Chondrocyte (in vitro differentiated cells): ENCODE measurements around the gene BAG5. TPM values are rescaled to one million over a fixed set of nuclear protein-coding genes. Genes with fewer than 3 reads are reported as not detected.

ENCODE experiments used
- DNase-seq: peaks from one replicate; pipeline ENCODE4 v3.0.0; 2021; ENCODE audit warnings: mixed read lengths, low spot score
- H3K27ac Mint-ChIP-seq: one replicate; pipeline ENCODE4 v1.8.0; 2021; ENCODE audit warnings: mild to moderate bottlenecking, moderate library complexity, mixed read lengths; ENCODE audit not compliant: unreplicated experiment
- H3K27me3 Mint-ChIP-seq: 2 replicates; pipeline ENCODE4 v1.8.0; 2021; ENCODE audit warnings: low read depth, mixed read lengths
- H3K36me3 Mint-ChIP-seq: 2 replicates; pipeline ENCODE4 v1.8.0; 2021; ENCODE audit warnings: low read depth, mixed read lengths
- H3K4me1 Mint-ChIP-seq: 2 replicates; pipeline ENCODE4 v1.8.0; 2021; ENCODE audit warnings: low read depth, mild to moderate bottlenecking, mixed read lengths
- H3K4me3 Mint-ChIP-seq: one replicate; pipeline ENCODE4 v1.8.0; 2021; ENCODE audit warnings: mild to moderate bottlenecking, moderate library complexity, mixed read lengths; ENCODE audit not compliant: unreplicated experiment
- H3K9me3 Mint-ChIP-seq: 2 replicates; pipeline ENCODE4 v1.8.0; 2021; ENCODE audit warnings: low read depth, mixed read lengths
- total RNA-seq: library from RNA; stranded (reverse); gene quantifications from 3 replicates; pipeline ENCODE4 v1.2.1, GENCODE V29; 2021
- TF ChIP-seq, protein P1 (sequence below): fragments of 200-600 bp; sonication (generic); IDR thresholded peaks from 2 replicates; pipeline ENCODE4 v1.5.0; 2021; ENCODE audit warnings: antibody characterized with exemption, mild to moderate bottlenecking, moderate library complexity

The BAG5 gene
- total RNA-seq, 1 donor from 2014 or later = 22.6 TPM

DNA sequence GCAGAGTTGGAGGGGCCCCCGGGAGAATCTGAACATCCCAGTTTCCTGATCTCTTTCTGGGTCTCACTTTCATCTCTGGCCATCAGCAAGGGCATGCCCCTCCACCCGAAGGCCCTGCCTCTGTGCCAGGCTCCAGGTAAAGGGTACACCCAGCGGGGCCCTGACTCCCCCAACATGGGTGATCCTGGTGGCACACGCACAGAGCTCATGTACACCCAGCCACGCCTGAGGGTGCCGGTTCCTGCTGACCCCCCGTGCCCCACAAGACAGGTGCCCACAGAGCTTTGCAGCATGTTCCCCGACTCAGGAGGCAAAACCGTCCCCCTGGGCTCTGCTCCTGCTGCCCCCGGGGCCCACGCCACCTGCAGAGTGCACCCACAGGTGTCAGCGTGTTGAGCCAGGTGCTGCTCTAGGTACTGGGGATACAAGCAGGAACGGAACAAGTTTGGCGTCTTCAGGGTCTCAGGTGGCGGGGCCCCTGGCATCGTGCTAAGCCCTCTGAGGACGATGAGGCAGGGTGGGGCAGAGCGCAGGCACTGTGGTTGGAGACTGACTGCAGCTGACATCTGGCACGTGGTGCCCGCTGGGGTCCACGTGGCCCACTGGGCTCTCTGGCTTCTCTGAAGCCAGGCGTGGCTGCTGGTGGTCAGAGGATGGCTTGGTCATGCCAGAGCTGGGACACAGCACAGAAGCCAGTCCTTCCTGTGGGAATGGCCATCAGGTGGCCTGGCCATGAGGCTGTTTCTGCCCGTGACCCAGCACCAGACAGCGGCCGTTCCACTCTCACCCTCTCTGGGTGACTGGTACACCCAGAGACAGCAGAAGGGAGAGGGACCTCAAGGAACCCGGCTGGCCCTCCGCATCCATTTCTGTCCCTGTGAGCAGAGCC, 13.8 kb downstream of the BAG5 start:
- TF ChIP-seq, protein P1, sequence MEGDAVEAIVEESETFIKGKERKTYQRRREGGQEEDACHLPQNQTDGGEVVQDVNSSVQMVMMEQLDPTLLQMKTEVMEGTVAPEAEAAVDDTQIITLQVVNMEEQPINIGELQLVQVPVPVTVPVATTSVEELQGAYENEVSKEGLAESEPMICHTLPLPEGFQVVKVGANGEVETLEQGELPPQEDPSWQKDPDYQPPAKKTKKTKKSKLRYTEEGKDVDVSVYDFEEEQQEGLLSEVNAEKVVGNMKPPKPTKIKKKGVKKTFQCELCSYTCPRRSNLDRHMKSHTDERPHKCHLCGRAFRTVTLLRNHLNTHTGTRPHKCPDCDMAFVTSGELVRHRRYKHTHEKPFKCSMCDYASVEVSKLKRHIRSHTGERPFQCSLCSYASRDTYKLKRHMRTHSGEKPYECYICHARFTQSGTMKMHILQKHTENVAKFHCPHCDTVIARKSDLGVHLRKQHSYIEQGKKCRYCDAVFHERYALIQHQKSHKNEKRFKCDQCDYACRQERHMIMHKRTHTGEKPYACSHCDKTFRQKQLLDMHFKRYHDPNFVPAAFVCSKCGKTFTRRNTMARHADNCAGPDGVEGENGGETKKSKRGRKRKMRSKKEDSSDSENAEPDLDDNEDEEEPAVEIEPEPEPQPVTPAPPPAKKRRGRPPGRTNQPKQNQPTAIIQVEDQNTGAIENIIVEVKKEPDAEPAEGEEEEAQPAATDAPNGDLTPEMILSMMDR = no peak
- peak; percentile 89 for DNase-seq
- Mint-ChIP-seq H3K27ac (no peak overlapping the region), H3K4me1 (peaks cover 25% of the 10 kb centered on the region), H3K27me3 (no peaks in the 10 kb centered on the region), H3K4me3 (no peak overlapping the region), H3K36me3 (no peaks in the 10 kb centered on the region), H3K9me3 (no peaks in the 10 kb centered on the region)

DNA sequence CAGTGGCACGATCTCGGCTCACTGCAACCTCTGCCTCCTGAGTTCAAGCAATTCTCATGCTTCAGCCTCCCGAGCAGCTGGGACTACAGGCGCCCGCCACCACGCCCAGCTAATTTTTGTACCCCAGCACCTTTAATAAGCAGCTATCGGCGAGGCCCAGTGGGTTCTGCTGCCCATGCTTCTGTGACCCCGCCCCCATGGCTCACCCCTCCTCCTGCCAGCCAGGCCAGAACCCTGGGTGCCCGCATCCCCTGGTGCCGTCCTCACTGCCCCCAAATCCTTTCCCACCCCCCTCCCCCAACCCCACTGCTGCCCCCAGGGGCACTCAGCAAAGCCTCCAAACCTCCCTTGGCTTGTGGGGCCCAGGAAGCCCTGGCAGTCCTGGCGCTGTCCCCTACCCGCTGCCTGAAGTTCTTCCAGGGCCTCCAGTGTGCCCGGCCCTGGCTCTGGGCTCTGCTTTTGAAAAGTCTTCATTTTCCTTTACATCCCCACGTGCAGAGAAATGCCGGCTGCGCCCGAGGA, 14.5 kb downstream of the BAG5 start:
- H3K27me3 Mint-ChIP-seq = no peaks in the 10 kb centered on the region
- H3K4me1 Mint-ChIP-seq = peaks cover 23% of the 10 kb centered on the region
- H3K36me3 Mint-ChIP-seq = no peaks in the 10 kb centered on the region
- no peak overlapping the region for H3K4me3 Mint-ChIP-seq
- TF ChIP-seq, protein P1 = no peak
- no peak overlapping the region for H3K27ac Mint-ChIP-seq
- DNase-seq = peak; percentile 67
- no peaks in the 10 kb centered on the region for H3K9me3 Mint-ChIP-seq

DNA sequence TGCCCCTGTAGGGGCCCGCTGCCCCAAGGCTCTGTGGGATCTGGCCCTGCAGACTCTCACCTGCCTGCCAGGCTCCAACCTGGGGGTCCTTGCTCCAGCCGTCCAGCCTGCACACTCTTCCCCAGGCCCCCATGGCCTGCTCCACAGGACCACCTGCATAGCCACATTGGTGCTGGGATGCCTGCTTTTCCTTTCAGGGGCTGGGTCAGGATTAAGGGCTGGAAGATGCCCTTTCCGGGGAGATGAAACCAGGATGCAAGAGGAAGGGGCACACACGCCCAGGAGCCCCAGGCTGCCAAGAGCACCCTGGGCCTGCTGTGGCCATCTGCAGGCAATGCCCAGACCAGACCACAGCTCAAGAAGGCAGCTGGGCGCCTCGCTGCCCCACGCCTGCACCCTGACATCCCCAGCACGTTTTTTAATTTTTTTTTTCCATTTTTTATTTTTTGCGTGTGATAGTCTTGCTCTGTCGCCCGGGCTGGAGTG, 15.0 kb downstream of the BAG5 start:
- no peaks in the 10 kb centered on the region for H3K9me3 Mint-ChIP-seq
- no peaks in the 10 kb centered on the region for H3K27me3 Mint-ChIP-seq
- TF ChIP-seq, protein P1 = no peak
- H3K4me3 Mint-ChIP-seq = no peak overlapping the region
- no peak for DNase-seq
- H3K27ac Mint-ChIP-seq = no peak overlapping the region
- no peaks in the 10 kb centered on the region for H3K36me3 Mint-ChIP-seq
- H3K4me1 Mint-ChIP-seq = peaks cover 18% of the 10 kb centered on the region

DNA sequence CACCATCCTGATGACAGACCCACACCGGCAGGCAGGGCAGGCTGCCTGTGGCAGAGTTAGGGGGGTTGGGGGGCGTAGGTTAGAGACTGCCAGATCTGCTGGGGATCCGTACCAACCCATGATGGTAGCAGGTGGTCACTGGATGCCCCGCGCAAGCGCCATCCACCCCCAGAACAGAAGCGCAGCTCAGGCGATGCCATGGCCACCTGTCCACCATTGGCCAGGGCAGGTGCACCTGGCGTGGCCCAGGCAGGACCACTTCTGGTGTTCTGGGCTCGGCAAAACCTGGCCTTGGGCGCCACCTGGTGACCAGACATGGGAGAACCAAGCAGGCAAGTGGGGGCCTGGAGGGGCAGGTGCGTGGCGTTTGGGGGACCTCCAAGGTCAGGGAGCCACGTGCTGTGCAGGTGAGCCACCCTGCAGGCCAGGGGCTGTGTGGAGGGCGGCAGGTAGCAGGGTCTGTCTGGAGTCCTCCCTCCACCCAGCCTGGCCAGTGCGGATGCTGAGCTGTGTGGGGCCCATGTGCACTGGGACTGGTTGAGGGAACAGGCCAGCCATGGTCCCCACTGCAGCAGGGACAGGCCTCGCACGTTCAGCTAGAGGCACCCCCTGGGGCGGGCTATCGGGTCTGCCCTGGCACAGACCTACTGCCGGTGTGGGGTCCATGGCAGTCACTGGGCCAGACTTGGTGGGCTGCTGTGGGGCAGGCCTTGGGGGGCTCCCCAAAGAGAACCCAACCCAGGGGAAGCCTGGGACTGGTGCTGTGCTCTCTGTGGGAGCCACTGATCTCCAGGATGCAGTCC, 15.6 kb downstream of the BAG5 start:
- Mint-ChIP-seq H3K27ac (no peak overlapping the region), H3K36me3 (no peaks in the 10 kb centered on the region), H3K9me3 (no peaks in the 10 kb centered on the region), H3K4me1 (peaks cover 17% of the 10 kb centered on the region), H3K4me3 (no peak overlapping the region), H3K27me3 (no peaks in the 10 kb centered on the region)
- peak; percentile 90 for DNase-seq
- TF ChIP-seq, protein P1 = peak; percentile 100
